ENCODE data around the gene NSG2.

- TF ChIP-seq, protein P1, sequence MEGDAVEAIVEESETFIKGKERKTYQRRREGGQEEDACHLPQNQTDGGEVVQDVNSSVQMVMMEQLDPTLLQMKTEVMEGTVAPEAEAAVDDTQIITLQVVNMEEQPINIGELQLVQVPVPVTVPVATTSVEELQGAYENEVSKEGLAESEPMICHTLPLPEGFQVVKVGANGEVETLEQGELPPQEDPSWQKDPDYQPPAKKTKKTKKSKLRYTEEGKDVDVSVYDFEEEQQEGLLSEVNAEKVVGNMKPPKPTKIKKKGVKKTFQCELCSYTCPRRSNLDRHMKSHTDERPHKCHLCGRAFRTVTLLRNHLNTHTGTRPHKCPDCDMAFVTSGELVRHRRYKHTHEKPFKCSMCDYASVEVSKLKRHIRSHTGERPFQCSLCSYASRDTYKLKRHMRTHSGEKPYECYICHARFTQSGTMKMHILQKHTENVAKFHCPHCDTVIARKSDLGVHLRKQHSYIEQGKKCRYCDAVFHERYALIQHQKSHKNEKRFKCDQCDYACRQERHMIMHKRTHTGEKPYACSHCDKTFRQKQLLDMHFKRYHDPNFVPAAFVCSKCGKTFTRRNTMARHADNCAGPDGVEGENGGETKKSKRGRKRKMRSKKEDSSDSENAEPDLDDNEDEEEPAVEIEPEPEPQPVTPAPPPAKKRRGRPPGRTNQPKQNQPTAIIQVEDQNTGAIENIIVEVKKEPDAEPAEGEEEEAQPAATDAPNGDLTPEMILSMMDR (IDR thresholded peaks at IDR 0.05), result no peak
- no peak for TF ChIP-seq POLR2A (IDR thresholded peaks at IDR 0.05)
These were observed 28.9 kb downstream of the NSG2 start for GRCh38 chr5:174074369-174074768.
